ENCODE measurements around the gene RUNX2. TPM values are rescaled to one million over a fixed set of nuclear protein-coding genes. Genes with fewer than 3 reads are reported as not detected.

Gene RUNX2
- total RNA-seq, 1 experiment from 2014 or later, result 7.0 TPM

DNA sequence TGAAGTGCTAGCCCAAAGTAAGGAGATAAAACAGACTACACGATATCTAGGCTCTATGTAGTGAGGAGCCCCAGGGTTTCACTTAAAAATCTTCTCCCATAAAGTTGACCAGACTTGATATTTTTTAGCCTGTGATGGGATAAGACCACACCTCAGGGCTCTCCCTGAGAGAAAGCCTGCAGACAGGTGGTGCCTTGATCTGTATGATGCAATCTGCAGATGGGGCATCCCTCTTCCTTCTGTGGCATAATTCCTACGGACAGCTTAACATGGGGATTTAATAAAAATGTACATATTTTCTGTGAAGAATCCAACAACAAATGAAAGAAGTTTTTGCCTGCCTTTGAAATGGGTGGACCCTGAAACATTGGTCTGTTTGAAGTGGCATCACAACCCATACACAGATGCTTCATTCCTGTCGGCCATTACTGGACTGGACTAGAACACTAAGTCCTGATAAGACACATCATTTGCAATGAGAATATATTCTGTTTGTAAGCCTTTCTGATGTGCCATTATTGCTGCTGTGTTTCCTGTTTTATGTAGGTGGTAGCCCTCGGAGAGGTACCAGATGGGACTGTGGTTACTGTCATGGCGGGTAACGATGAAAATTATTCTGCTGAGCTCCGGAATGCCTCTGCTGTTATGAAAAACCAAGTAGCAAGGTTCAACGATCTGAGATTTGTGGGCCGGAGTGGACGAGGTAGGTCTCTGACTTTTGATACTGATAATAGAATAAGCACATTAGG lies 103.4 kb downstream of the RUNX2 start:
- no peak overlapping the region for H3K4me3 ChIP-seq (ENCODE audit: low read depth in 2 of 2, low read length in 2 of 2)
- peak overlapping the region; percentile 45; the same call in 1 of the 2 replicates for H3K27ac ChIP-seq (ENCODE audit: low read length)
- H3K36me3 ChIP-seq (ENCODE audit: control insufficient read depth, insufficient read depth, low read length), result peaks cover 4% of the 10 kb centered on the region; the same call in 1 of the 2 replicates
- in situ Hi-C loops (cut with HindIII; ENCODE audit: low pct_unique_long_range_greater_than_20kb, low sequenced_read_pairs) (no loop called here), intact Hi-C loops (cut with micrococcal nuclease; ENCODE audit: unreplicated experiment) (no loop called here)
- DNase-seq (ENCODE audit: low read depth, low spot score) (no peak), ATAC-seq (no peak)
- BruUV-seq (replicated peaks), result no TSS peak
- H3K4me1 ChIP-seq (ENCODE audit: control insufficient read depth, insufficient read depth, low read length), result peaks cover 4% of the 10 kb centered on the region; the same call in 1 of the 2 replicates
- ChIA-PET CTCF (no interaction called here), POLR2A (no interaction called here)
- TF ChIP-seq, protein P1, sequence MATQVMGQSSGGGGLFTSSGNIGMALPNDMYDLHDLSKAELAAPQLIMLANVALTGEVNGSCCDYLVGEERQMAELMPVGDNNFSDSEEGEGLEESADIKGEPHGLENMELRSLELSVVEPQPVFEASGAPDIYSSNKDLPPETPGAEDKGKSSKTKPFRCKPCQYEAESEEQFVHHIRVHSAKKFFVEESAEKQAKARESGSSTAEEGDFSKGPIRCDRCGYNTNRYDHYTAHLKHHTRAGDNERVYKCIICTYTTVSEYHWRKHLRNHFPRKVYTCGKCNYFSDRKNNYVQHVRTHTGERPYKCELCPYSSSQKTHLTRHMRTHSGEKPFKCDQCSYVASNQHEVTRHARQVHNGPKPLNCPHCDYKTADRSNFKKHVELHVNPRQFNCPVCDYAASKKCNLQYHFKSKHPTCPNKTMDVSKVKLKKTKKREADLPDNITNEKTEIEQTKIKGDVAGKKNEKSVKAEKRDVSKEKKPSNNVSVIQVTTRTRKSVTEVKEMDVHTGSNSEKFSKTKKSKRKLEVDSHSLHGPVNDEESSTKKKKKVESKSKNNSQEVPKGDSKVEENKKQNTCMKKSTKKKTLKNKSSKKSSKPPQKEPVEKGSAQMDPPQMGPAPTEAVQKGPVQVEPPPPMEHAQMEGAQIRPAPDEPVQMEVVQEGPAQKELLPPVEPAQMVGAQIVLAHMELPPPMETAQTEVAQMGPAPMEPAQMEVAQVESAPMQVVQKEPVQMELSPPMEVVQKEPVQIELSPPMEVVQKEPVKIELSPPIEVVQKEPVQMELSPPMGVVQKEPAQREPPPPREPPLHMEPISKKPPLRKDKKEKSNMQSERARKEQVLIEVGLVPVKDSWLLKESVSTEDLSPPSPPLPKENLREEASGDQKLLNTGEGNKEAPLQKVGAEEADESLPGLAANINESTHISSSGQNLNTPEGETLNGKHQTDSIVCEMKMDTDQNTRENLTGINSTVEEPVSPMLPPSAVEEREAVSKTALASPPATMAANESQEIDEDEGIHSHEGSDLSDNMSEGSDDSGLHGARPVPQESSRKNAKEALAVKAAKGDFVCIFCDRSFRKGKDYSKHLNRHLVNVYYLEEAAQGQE (IDR thresholded peaks at IDR 0.05; ENCODE audit: insufficient read depth in 1 of 2, low read depth in 2 of 2, low read length in 1 of 2), result no peak
- TF ChIP-seq SIN3A (IDR thresholded peaks at IDR 0.05; ENCODE audit: borderline replicate concordance, insufficient read depth, low read depth, low read length) (no peak), TCF7L2 (IDR thresholded peaks at IDR 0.05; ENCODE audit: low read depth, low read length) (no peak), POLR2AphosphoS5 (IDR thresholded peaks at IDR 0.05; ENCODE audit: low read depth, low read length) (no peak)
- TF ChIP-seq, protein P2, sequence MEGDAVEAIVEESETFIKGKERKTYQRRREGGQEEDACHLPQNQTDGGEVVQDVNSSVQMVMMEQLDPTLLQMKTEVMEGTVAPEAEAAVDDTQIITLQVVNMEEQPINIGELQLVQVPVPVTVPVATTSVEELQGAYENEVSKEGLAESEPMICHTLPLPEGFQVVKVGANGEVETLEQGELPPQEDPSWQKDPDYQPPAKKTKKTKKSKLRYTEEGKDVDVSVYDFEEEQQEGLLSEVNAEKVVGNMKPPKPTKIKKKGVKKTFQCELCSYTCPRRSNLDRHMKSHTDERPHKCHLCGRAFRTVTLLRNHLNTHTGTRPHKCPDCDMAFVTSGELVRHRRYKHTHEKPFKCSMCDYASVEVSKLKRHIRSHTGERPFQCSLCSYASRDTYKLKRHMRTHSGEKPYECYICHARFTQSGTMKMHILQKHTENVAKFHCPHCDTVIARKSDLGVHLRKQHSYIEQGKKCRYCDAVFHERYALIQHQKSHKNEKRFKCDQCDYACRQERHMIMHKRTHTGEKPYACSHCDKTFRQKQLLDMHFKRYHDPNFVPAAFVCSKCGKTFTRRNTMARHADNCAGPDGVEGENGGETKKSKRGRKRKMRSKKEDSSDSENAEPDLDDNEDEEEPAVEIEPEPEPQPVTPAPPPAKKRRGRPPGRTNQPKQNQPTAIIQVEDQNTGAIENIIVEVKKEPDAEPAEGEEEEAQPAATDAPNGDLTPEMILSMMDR (IDR thresholded peaks at IDR 0.05), result no peak
- H3K9me3 ChIP-seq (ENCODE audit: control insufficient read depth, insufficient read depth, low read depth, low read length), result no peaks in the 10 kb centered on the region
- no peaks in the 10 kb centered on the region for H3K27me3 ChIP-seq (ENCODE audit: control insufficient read depth, insufficient read depth, low read length)

DNA sequence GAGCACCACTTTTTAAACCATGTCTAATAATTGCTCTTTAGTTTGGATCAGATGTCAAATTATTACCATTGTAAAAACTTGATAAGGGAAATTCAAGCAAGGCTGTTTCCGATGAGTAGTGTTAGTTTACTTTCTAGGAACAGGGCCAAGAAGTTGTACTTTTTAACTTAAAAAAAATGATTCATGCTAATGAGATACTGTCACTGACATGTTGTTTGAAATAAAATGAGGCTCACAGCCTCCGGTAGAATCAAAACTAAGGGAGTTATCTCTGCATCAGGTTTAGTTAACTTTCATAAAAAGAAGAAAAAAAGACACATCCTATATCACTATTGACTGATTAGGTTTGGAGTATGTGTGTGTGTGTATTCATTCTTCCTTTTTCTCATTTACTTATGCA lies 104.8 kb downstream of the RUNX2 start:
- DNase-seq (ENCODE audit: low read depth, low spot score) (no peak), ATAC-seq (no peak)
- TF ChIP-seq TCF7L2 (IDR thresholded peaks at IDR 0.05; ENCODE audit: low read depth, low read length) (no peak), POLR2AphosphoS5 (IDR thresholded peaks at IDR 0.05; ENCODE audit: low read depth, low read length) (no peak), SIN3A (IDR thresholded peaks at IDR 0.05; ENCODE audit: borderline replicate concordance, insufficient read depth, low read depth, low read length) (no peak)
- TF ChIP-seq, protein P1 (IDR thresholded peaks at IDR 0.05; ENCODE audit: insufficient read depth in 1 of 2, low read depth in 2 of 2, low read length in 1 of 2), result no peak
- TF ChIP-seq, protein P2 (IDR thresholded peaks at IDR 0.05), result no peak
- Histone ChIP-seq H3K9me3 (ENCODE audit: control insufficient read depth, insufficient read depth, low read depth, low read length) (no peaks in the 10 kb centered on the region), H3K27ac (ENCODE audit: low read length) (no peak overlapping the region), H3K36me3 (ENCODE audit: control insufficient read depth, insufficient read depth, low read length) (peaks cover 4% of the 10 kb centered on the region; the same call in 1 of the 2 replicates), H3K27me3 (ENCODE audit: control insufficient read depth, insufficient read depth, low read length) (no peaks in the 10 kb centered on the region), H3K4me1 (ENCODE audit: control insufficient read depth, insufficient read depth, low read length) (peaks cover 15% of the 10 kb centered on the region), H3K4me3 (ENCODE audit: low read depth in 2 of 2, low read length in 2 of 2) (no peak overlapping the region)
- no TSS peak for BruUV-seq (replicated peaks)
- ChIA-PET POLR2A (no interaction called here), CTCF (no interaction called here)
- intact Hi-C loops (cut with micrococcal nuclease; ENCODE audit: unreplicated experiment) (no loop called here), in situ Hi-C loops (cut with HindIII; ENCODE audit: low pct_unique_long_range_greater_than_20kb, low sequenced_read_pairs) (no loop called here)
